ENCODE data around the gene AMFR. TPM values are rescaled to one million over a fixed set of nuclear protein-coding genes. Genes with fewer than 3 reads are reported as not detected.

AMFR gene
- total and polyA plus RNA-seq, 8 donors: 64.2 to 88.5 (median 69.7) TPM

GRCh38 chr16:56421976-56422669 lies 3.2 kb downstream of the AMFR start:
- intact Hi-C loops (cut with DNase I): no loop called here
- Histone ChIP-seq H3K4me3 (no peak overlapping the region), H3K9me3 (no peaks in the 10 kb centered on the region), H3K36me3 (no peaks in the 10 kb centered on the region), H3K27me3 (no peaks in the 10 kb centered on the region), H3K4me1 (peaks cover 0 to 23% of the 10 kb centered on the region in 2 donors), H3K27ac (no peak overlapping the region)
- TF ChIP-seq CTCF (IDR thresholded peaks at IDR 0.05): no peak
- ATAC-seq (no peak), DNase-seq (no peak)

- no peak for TF ChIP-seq CTCF (IDR thresholded peaks at IDR 0.05)
- Histone ChIP-seq H3K9me3 (no peaks in the 10 kb centered on the region), H3K36me3 (no peaks in the 10 kb centered on the region), H3K4me3 (no peak overlapping the region), H3K27me3 (no peaks in the 10 kb centered on the region), H3K27ac (no peak overlapping the region), H3K4me1 (peaks cover 0 to 27% of the 10 kb centered on the region in 2 donors)
- no peak for DNase-seq
- intact Hi-C loops (cut with DNase I): no loop called here
- ATAC-seq: no peak
Observed at GRCh38 chr16:56421313-56421712, 4.0 kb downstream of the AMFR start.

GRCh38 chr16:56420613-56421012 lies 4.7 kb downstream of the AMFR start:
- no peak for TF ChIP-seq CTCF (IDR thresholded peaks at IDR 0.05)
- H3K27ac ChIP-seq: no peak overlapping the region
- intact Hi-C loops (cut with DNase I): no loop called here
- peaks cover 0 to 29% of the 10 kb centered on the region in 2 donors for H3K4me1 ChIP-seq
- H3K36me3 ChIP-seq: no peaks in the 10 kb centered on the region
- ATAC-seq (no peak), DNase-seq (no peak)
- no peaks in the 10 kb centered on the region for H3K27me3 ChIP-seq
- no peak overlapping the region for H3K4me3 ChIP-seq
- no peaks in the 10 kb centered on the region for H3K9me3 ChIP-seq

- ATAC-seq: no peak
- intact Hi-C loops (cut with DNase I): no loop called here
Observed at GRCh38 chr16:56419740-56420548, 5.4 kb downstream of the AMFR start.

More at GRCh38 chr16:56419740-56420548, 5.4 kb downstream of the AMFR start:
- H3K9me3 ChIP-seq: no peaks in the 10 kb centered on the region
- no peaks in the 10 kb centered on the region for H3K27me3 ChIP-seq
- no peak for DNase-seq
- no peak overlapping the region for H3K27ac ChIP-seq
- no peaks in the 10 kb centered on the region for H3K36me3 ChIP-seq
- peaks cover 0 to 35% of the 10 kb centered on the region in 2 donors for H3K4me1 ChIP-seq
- no peak for TF ChIP-seq CTCF (IDR thresholded peaks at IDR 0.05)
- no peak overlapping the region for H3K4me3 ChIP-seq

Measured in left lung (tissue), 10 donors.